Heart right ventricle (tissue), 16 donors: ENCODE results near the gene C16orf96. TPM values are rescaled to one million over a fixed set of nuclear protein-coding genes. Genes with fewer than 3 reads are reported as not detected.
A peak's percentile ranks its signal among the peaks of the same experiment; 100 is the strongest.

Experiments
- ATAC-seq, 8 donors: fragments of 200-7000 bp; cut with Tn5 transposase; one replicate each; pipeline ENCODE4 v1.9.1; 2020; ENCODE audit warnings: mild to moderate bottlenecking in 8 of 8, moderate library complexity in 8 of 8, moderate number of reproducible peaks in 1 of 8
- DNase-seq, 2 donors: peaks; one replicate each; pipeline ENCODE4 v3.0.0-alpha.2; 2020
- H3K27ac ChIP-seq, 10 donors: fragments of 200-600 bp; sonication (generic) in 2 of 10; one replicate each; pipeline versions ENCODE4 v1.5.0 to v1.8.0; 2020 to 2022; ENCODE audit warnings: mild to moderate bottlenecking in 3 of 10
- H3K27me3 ChIP-seq, 7 donors: fragments of 200-600 bp; one replicate each; pipeline ENCODE4 v1.8.0; 2021 to 2022; ENCODE audit warnings: mild to moderate bottlenecking in 2 of 7
- H3K36me3 ChIP-seq, 9 donors: fragments of 200-600 bp; sonication (generic) in 1 of 9; one replicate each; pipeline versions ENCODE4 v1.5.0 to v1.8.0; 2020 to 2022; ENCODE audit warnings: mild to moderate bottlenecking in 2 of 9
- H3K4me1 ChIP-seq, 9 donors: fragments of 200-600 bp; sonication (generic) in 1 of 9; one replicate each; pipeline versions ENCODE4 v1.5.0 to v1.8.0; 2020 to 2022; ENCODE audit warnings: mild to moderate bottlenecking in 4 of 9
- H3K4me3 ChIP-seq, 10 donors: fragments of 200-600 bp; sonication (generic) in 2 of 10; one replicate each; pipeline versions ENCODE4 v1.5.0 to v1.8.0; 2020 to 2022; ENCODE audit warnings: mild to moderate bottlenecking in 7 of 10, moderate library complexity in 2 of 10
- H3K9me3 ChIP-seq, 11 donors: fragments of 200-600 bp in 10 of 11; sonication (generic) in 2 of 11; one replicate each; pipeline versions ENCODE4 v1.5.0 to v1.8.0; 2013 to 2022; ENCODE audit warnings: mild to moderate bottlenecking in 2 of 11, control low read depth in 1 of 11, moderate library complexity in 1 of 11
- WGBS, 2 donors: extraction: QIAGEN DNeasy Blood & Tissue Kit; methylation state at CpG; one replicate each; pipeline ENCODE4 v1.1.7; 2013; ENCODE audit warnings: inconsistent platforms in 1 of 2; 5-methylcytosine and 5-hydroxymethylcytosine counted together
- intact Hi-C, 10 donors: fragments of 100-400 bp; cut with DNase I; formaldehyde crosslinking; loops; one replicate each; pipeline versions ENCODE4 v1.11.1 to v1.14.2; 2022
- long read RNA-seq, 3 donors: library from polyadenylated mRNA; unstranded; transcript quantifications; one replicate each; pipeline ENCODE4 v2.0.0, GENCODE V29; 2020 to 2021
- polyA plus RNA-seq, 2 donors: library from polyadenylated mRNA; stranded (reverse); fragments of 200-250 nt; gene quantifications; one replicate each; pipeline ENCODE4 v1.2.3, GENCODE V29; 2013
- total RNA-seq, 10 donors: library from RNA; stranded (reverse); fragmentation: NEBNext Ultra II Directional in 3 of 10; extraction: Animal tissue kit (Norgen Biotek cat#: 25700) in 3 of 10; gene quantifications; one replicate each; pipeline versions ENCODE4 v1.2.1 to v1.2.4, GENCODE V29; 2021 to 2023
- TF ChIP-seq, protein P1 (sequence below), 9 donors: fragments of 200-600 bp; sonication (generic) in 2 of 9; IDR thresholded peaks; one replicate each; pipeline versions ENCODE4 v1.5.0 to v1.8.0; 2021 to 2022; ENCODE audit warnings: antibody characterized with exemption in 9 of 9, mild to moderate bottlenecking in 5 of 9, moderate library complexity in 1 of 9
- donor health status: Arrhythmogenic right ventricular cardiomyopathy.
- donor health status: ischemic (EF 13 %, LVEDD 7.1; RV severe dilation, severe dysfunction).
- donor health status: healthy with polysubstance abuse.
- donor health status: DM: no; HTN: yes; CAD: no.
- donor health status: DM: no; HTN: no; CAD: no.
- donor health status: ischemic (EF 25% LVEDD 6.9; RV normal size, moderate dysfunction).
- donor health status: ischemic (EF 25% LVEDD 5.7; RV mildly dilated, moderate dysfunction).
- donor health status: healthy.
- donor health status: DM: yes; HTN: yes; CAD: no.
- donor health status: Ischemic cardiomyopathy.
- donor health status: ischemic (EF 35%, LVEDD 5.7; RV mildly dilated, moderate dysfunction).
- donor health status: nonischemic (EF 11% LVEDD 7.7; RV severe dilation, severe dysfunction).
- donor health status: DM: yes; HTN: yes; CAD: no.
- donor health status: PGD.
- donor health status: ischemic (EF 29% LVEDD 5.4; RV normal size, mild dysfunction).
- donor health status: nonischemic (EF 23%, LVEDD 6.1; RV moderate dilation, normal function).

Gene C16orf96
- total RNA-seq (under 1 TPM; 0.06 to 0.21 (median 0.09) TPM), polyA plus RNA-seq (under 1 TPM in 1 of 2 donors, not detected in 1; 0.01 TPM)
- long read RNA-seq, donor 1: 0 reads
- long read RNA-seq, donor 2: 0 reads
- long read RNA-seq, donor 3: 0 reads

DNA sequence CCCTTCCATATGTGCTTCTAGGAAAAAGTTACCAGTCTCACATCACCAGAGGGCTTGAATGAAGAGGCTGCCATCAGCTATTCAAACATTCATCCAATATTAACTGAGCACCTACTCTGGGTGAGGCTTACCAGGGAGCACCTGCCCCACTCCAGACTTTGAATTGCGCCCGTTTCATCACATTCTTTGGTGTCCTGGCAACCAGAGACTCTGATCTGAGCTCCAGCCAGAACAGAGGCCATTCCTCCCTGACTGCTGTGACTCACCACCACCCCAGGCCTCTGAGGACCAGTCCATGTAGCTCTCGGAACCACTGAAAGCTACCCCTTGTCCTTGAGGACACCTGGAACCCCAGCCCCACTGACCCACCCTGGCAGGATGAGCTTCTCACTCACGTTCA, at the start of gene C16orf96:
Gene C16orf96 (plus strand): TSS at position 229 of the 400 bp plus-strand sequence. CDS start 150 bp downstream, at position 379.
- Histone ChIP-seq H3K4me3 (no peak within 1 kb of the TSS), H3K36me3 (no peaks in the 10 kb centered on the region), H3K27ac (no peak within 1 kb of the TSS), H3K27me3 (no peaks in the 10 kb centered on the region), H3K9me3 (no peaks in the 10 kb centered on the region), H3K4me1 (no peaks in the 10 kb centered on the region)
- 84 to 91% methylated on average over 4 of the region's 4 CpGs for WGBS, 2 donors
- TF ChIP-seq, protein P1, sequence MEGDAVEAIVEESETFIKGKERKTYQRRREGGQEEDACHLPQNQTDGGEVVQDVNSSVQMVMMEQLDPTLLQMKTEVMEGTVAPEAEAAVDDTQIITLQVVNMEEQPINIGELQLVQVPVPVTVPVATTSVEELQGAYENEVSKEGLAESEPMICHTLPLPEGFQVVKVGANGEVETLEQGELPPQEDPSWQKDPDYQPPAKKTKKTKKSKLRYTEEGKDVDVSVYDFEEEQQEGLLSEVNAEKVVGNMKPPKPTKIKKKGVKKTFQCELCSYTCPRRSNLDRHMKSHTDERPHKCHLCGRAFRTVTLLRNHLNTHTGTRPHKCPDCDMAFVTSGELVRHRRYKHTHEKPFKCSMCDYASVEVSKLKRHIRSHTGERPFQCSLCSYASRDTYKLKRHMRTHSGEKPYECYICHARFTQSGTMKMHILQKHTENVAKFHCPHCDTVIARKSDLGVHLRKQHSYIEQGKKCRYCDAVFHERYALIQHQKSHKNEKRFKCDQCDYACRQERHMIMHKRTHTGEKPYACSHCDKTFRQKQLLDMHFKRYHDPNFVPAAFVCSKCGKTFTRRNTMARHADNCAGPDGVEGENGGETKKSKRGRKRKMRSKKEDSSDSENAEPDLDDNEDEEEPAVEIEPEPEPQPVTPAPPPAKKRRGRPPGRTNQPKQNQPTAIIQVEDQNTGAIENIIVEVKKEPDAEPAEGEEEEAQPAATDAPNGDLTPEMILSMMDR (IDR thresholded peaks at IDR 0.05): no peak
- DNase-seq (no peak), ATAC-seq (no peak)
- intact Hi-C loops: loop anchor here in 1 of 10 donors (5.0 kb wide), 1 partner anchor 579 kb away; no protein-coding TSS in a partner anchor

DNA sequence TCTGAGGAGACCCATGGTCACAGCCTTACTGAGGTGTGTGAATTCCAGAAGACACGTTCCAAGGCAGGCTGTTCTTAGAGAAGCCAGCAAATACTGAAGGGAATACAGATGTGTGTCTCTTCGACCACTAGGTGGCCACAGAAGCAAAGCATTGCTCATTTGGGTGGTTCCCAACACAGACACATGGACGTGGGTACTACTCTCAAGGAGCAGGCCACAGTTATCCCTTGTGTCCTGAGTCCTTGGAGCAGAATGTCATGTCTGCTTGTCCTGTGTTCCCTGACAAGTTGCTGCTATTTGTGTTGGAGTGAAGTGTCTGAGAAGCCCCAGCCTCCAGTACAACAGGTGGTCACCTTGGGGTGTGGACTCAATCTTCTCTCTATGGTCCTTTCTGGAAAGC, 49.7 kb upstream of the C16orf96 start:
- ATAC-seq (peak; percentile 58 to 87 (median 77)), DNase-seq (peak in 1 of 2 donors; percentile 67)
- 6% methylated on average over 3 of the region's 3 CpGs for WGBS, 2 donors
- TF ChIP-seq, protein P1 (IDR thresholded peaks at IDR 0.05): peak; percentile 65 to 85 (median 79)
- H3K4me1 ChIP-seq: peaks cover 8 to 63% (median 40%) of the 10 kb centered on the region in 9 donors
- H3K36me3 ChIP-seq: peaks cover 5 to 65% (median 26%) of the 10 kb centered on the region in 9 donors
- H3K9me3 ChIP-seq: no peaks in the 10 kb centered on the region
- no peaks in the 10 kb centered on the region for H3K27me3 ChIP-seq
- peak overlapping the region in 4 of 10 donors; percentile 3 to 93 (median 27) for H3K27ac ChIP-seq
- no peak overlapping the region for H3K4me3 ChIP-seq
- intact Hi-C loops: loop anchor here in 7 of 10 donors (1.0 to 10.0 kb wide), 5 partner anchors 41 to 448 kb away; partner anchors contain the start of gene SEC14L5 (in 1 of the 7)

DNA sequence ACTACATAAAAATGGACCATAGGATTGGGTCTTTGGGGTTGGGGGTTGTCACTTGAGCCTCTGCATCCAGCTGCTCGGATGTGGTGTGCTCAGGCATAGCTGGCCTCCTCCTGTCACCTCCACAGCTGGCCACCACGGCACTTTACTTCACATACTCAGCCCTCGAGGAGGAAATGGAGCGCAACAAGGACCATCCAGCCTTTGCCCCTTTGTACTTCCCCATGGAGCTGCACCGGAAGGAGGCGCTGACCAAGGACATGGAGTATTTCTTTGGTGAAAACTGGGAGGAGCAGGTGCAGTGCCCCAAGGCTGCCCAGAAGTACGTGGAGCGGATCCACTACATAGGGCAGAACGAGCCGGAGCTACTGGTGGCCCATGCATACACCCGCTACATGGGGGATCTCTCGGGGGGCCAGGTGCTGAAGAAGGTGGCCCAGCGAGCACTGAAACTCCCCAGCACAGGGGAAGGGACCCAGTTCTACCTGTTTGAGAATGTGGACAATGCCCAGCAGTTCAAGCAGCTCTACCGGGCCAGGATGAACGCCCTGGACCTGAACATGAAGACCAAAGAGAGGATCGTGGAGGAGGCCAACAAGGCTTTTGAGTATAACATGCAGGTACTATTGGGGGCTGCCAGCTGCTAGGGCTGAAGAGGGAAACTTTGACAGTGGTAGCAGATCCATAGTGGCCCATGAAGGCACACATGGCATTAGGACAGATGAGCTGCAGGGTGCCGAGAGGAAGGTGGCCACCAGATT, 48.4 kb upstream of the C16orf96 start:
- Histone ChIP-seq H3K36me3 (peaks cover 5 to 78% (median 26%) of the 10 kb centered on the region in 9 donors), H3K27me3 (no peaks in the 10 kb centered on the region), H3K9me3 (no peaks in the 10 kb centered on the region), H3K4me3 (no peak overlapping the region), H3K4me1 (peaks cover 10 to 55% (median 38%) of the 10 kb centered on the region in 9 donors), H3K27ac (no peak overlapping the region)
- WGBS, 2 donors: 91 to 93% methylated on average over 17 of the region's 17 CpGs
- intact Hi-C loops: loop anchor here in 6 of 10 donors (2.0 to 10.0 kb wide), 4 partner anchors 40 to 447 kb away; partner anchors contain the start of gene SEC14L5 (in 1 of the 6)
- ATAC-seq: no peak
- DNase-seq: no peak
- TF ChIP-seq, protein P1 (IDR thresholded peaks at IDR 0.05): no peak

GRCh38 chr16:4508806-4509205, 47.3 kb upstream of the C16orf96 start:
- H3K9me3 ChIP-seq: no peaks in the 10 kb centered on the region
- ATAC-seq: no peak
- intact Hi-C loops: loop anchor here in 5 of 10 donors (5.0 to 10.0 kb wide), 3 partner anchors 38 to 446 kb away; partner anchors contain the start of gene SEC14L5 (in 1 of the 5)
- no peaks in the 10 kb centered on the region for H3K27me3 ChIP-seq
- TF ChIP-seq, protein P1 (IDR thresholded peaks at IDR 0.05): no peak
- H3K4me3 ChIP-seq: no peak overlapping the region
- WGBS, 2 donors: 97 to 99% methylated on average over 3 of the region's 3 CpGs
- H3K4me1 ChIP-seq: peaks cover 20 to 55% (median 39%) of the 10 kb centered on the region in 9 donors
- peaks cover 5 to 86% (median 26%) of the 10 kb centered on the region in 9 donors for H3K36me3 ChIP-seq
- no peak overlapping the region for H3K27ac ChIP-seq
- DNase-seq: no peak
